ENCODE data around the gene SHCBP1.
"Not testable (repeated sequence)": the region's sequence is repeated elsewhere in the genome, so short reads cannot be mapped to it uniquely, and the experiment has no call there.

- TF ChIP-seq, protein P1, sequence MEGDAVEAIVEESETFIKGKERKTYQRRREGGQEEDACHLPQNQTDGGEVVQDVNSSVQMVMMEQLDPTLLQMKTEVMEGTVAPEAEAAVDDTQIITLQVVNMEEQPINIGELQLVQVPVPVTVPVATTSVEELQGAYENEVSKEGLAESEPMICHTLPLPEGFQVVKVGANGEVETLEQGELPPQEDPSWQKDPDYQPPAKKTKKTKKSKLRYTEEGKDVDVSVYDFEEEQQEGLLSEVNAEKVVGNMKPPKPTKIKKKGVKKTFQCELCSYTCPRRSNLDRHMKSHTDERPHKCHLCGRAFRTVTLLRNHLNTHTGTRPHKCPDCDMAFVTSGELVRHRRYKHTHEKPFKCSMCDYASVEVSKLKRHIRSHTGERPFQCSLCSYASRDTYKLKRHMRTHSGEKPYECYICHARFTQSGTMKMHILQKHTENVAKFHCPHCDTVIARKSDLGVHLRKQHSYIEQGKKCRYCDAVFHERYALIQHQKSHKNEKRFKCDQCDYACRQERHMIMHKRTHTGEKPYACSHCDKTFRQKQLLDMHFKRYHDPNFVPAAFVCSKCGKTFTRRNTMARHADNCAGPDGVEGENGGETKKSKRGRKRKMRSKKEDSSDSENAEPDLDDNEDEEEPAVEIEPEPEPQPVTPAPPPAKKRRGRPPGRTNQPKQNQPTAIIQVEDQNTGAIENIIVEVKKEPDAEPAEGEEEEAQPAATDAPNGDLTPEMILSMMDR (IDR thresholded peaks at IDR 0.05; ENCODE audit: insufficient read depth, low read length, poor library complexity, severe bottlenecking): not testable (repeated sequence)
- not testable (repeated sequence) for TF ChIP-seq EZH2phosphoT487 (conservative IDR thresholded peaks at IDR 0.05; ENCODE audit: low read length)
These were observed 2.5 kb upstream of the SHCBP1 start for GRCh38 chr16:46623707-46624106.
